ENCODE measurements around the gene FGFR3. TPM values are rescaled to one million over a fixed set of nuclear protein-coding genes. Genes with fewer than 3 reads are reported as not detected.
A peak's percentile ranks its signal among the peaks of the same experiment; 100 is the strongest.

FGFR3 gene
- total and polyA plus RNA-seq, 9 of the 15 experiments (the other 6 are each of a cell fraction or from before 2014, with no cell fraction given), result 1.2 to 60.4 (median 12.7) TPM

GRCh38 chr4:1806223-1806564 lies 13.1 kb downstream of the FGFR3 start:
- Histone ChIP-seq H2AFZ (ENCODE audit: low read depth, low read length) (no peak overlapping the region), H3K9ac (ENCODE audit: insufficient read depth in 1 of 2, low read depth in 2 of 2, low read length in 2 of 2) (no peak overlapping the region; a peak in 1 of 4 replicates), H3K27me3 (ENCODE audit: control insufficient read depth in 2 of 2, insufficient read depth in 2 of 2, low read length in 2 of 2) (no peaks in the 10 kb centered on the region), H3K36me3 (ENCODE audit: control insufficient read depth, insufficient read depth, low read length) (peaks cover 66% of the 10 kb centered on the region; the same call in 2 of the 3 replicates), H3K4me1 (replicated peaks in 1 of 2; ENCODE audit: control insufficient read depth in 2 of 2, insufficient read depth in 2 of 2, low read length in 2 of 2) (peaks cover 0 to 69% of the 10 kb centered on the region in 2 experiments; a peak in 2 of 5 replicates), H3K4me2 (ENCODE audit: insufficient read depth, low read length) (no peak overlapping the region), H3K27ac (ENCODE audit: extremely low read depth, low read depth, low read length) (no peak overlapping the region), H3K79me2 (ENCODE audit: control insufficient read depth, insufficient read depth, low read length) (no peaks in the 10 kb centered on the region), H3K4me3 (no peak overlapping the region), H4K20me1 (replicated peaks; ENCODE audit: control insufficient read depth, insufficient read depth, low read length) (no peaks in the 10 kb centered on the region; the same call in 1 of the 2 replicates), H3K9me1 (ENCODE audit: control insufficient read depth, insufficient read depth, low read length) (peaks cover 3% of the 10 kb centered on the region), H3K9me3 (replicated peaks; ENCODE audit: control insufficient read depth, insufficient read depth, low read depth, low read length) (no peaks in the 10 kb centered on the region)
- WGBS (ENCODE audit: insufficient coverage, low coverage, missing lambda C conversion rate), result 89% methylated on average over 10 of the region's 11 CpGs
- intact Hi-C loops (cut with micrococcal nuclease) (no loop called here), in situ Hi-C loops (cut with MboI) (no loop called here)
- TF ChIP-seq POLR2G (IDR thresholded peaks at IDR 0.05; ENCODE audit: low read depth, low read length), result peak; percentile 43; the same call in 1 of the 2 replicates
- TF ChIP-seq HOXB6 (CRISPR knock-in tag; IDR thresholded peaks at IDR 0.05; ENCODE audit: borderline replicate concordance), result no peak
- no peak for TF ChIP-seq THRA (IDR thresholded peaks at IDR 0.05)
- TF ChIP-seq POLR2A (conservative IDR thresholded peaks at IDR 0.05), result peak; percentile 5; the same call in 1 of the 2 replicates
- TF ChIP-seq CHD7 (IDR thresholded peaks at IDR 0.05; ENCODE audit: low read depth, low read length), result no peak
- ChIA-PET CTCF (ENCODE audit: low intra/inter-chr PET ratio) (no interaction called here), POLR2A (interaction anchor here (1.0 kb wide), 2 partner anchors 54 to 85 kb away, joined by 3 read pairs; partner anchors contain the start of genes TACC3 and TMEM129)
- ATAC-seq (no peak), FAIRE-seq (no peak), DNase-seq (ENCODE audit: extremely low read depth in 1 of 4, low spot score in 3 of 4) (peak in 1 of 4 experiments; percentile 10)
- BruUV-seq (replicated peaks), result no TSS peak
